Small intestine (tissue), 7 donors: Measurements from ENCODE around the gene MAPKAPK2. TPM values are rescaled to one million over a fixed set of nuclear protein-coding genes. Genes with fewer than 3 reads are reported as not detected.

Experiments
- DNase-seq, 2 donors: peaks; one replicate each; pipeline versions ENCODE4 v3.0.0 to v3.0.0-alpha.2; 2013
- FAIRE-seq: peaks from 2 replicates; lab custom pipeline; 2012; peaks lifted over from hg19 to GRCh38; lab: Jason Lieb, UNC
- H3K27ac ChIP-seq, 3 donors: one replicate each; pipeline ENCODE4 v1.5.1; 2013; ENCODE audit warnings: low read length in 2 of 3, mild to moderate bottlenecking in 2 of 3, control low read depth in 1 of 3, inconsistent platforms in 1 of 3, low read depth in 1 of 3, moderate library complexity in 1 of 3
- H3K27me3 ChIP-seq, 3 donors: one replicate each; pipeline ENCODE4 v1.6.1; 2013; ENCODE audit warnings: low read length in 3 of 3, inconsistent platforms in 1 of 3; ENCODE audit not compliant: control insufficient read depth in 3 of 3, insufficient read depth in 3 of 3
- H3K36me3 ChIP-seq, 3 donors: one replicate each; pipeline ENCODE4 v1.6.1; 2013; ENCODE audit warnings: low read length in 3 of 3, inconsistent platforms in 1 of 3, low read depth in 1 of 3, mild to moderate bottlenecking in 1 of 3, moderate library complexity in 1 of 3; ENCODE audit not compliant: control insufficient read depth in 3 of 3, insufficient read depth in 2 of 3
- H3K4me1 ChIP-seq, 3 donors: one replicate each; pipeline ENCODE4 v1.6.1; 2013; ENCODE audit warnings: low read length in 2 of 3, inconsistent platforms in 1 of 3, low read depth in 1 of 3, mild to moderate bottlenecking in 1 of 3, moderate library complexity in 1 of 3; ENCODE audit not compliant: control insufficient read depth in 3 of 3, insufficient read depth in 2 of 3
- H3K4me3 ChIP-seq, 3 donors: one replicate each; pipeline ENCODE4 v1.5.1; 2013; ENCODE audit warnings: low read length in 3 of 3, control low read depth in 1 of 3, inconsistent platforms in 1 of 3, low read depth in 1 of 3, mild to moderate bottlenecking in 1 of 3, moderate library complexity in 1 of 3
- H3K9me3 ChIP-seq, 2 donors: one replicate each; pipeline ENCODE4 v1.6.1; 2013; ENCODE audit warnings: low read depth in 1 of 2, low read length in 1 of 2; ENCODE audit not compliant: control insufficient read depth in 2 of 2, insufficient read depth in 1 of 2
- WGBS, 3 donors: extraction: QIAGEN DNeasy Blood & Tissue Kit; methylation state at CpG; one replicate each; pipeline ENCODE4 v1.1.7; 2013; 5-methylcytosine and 5-hydroxymethylcytosine counted together
- polyA plus RNA-seq, 4 donors: library from polyadenylated mRNA; stranded (reverse) in 3 of 4; unstranded in 1 of 4; fragments of 200-250 nt in 3 of 4; fragments of 120-200 nt in 1 of 4; gene quantifications; one replicate each; pipeline versions ENCODE4 v1.2.1 to v1.2.3, GENCODE V29; 2013
- donor health status: healthy with polysubstance abuse.
- donor health status: control.
- donor health status: control.
- donor health status: Bipolar disorder and iron deficiency.
- donor health status: healthy.

Gene MAPKAPK2
- polyA plus RNA-seq, 4 donors: 56.4 to 93.5 (median 71.3) TPM

DNA sequence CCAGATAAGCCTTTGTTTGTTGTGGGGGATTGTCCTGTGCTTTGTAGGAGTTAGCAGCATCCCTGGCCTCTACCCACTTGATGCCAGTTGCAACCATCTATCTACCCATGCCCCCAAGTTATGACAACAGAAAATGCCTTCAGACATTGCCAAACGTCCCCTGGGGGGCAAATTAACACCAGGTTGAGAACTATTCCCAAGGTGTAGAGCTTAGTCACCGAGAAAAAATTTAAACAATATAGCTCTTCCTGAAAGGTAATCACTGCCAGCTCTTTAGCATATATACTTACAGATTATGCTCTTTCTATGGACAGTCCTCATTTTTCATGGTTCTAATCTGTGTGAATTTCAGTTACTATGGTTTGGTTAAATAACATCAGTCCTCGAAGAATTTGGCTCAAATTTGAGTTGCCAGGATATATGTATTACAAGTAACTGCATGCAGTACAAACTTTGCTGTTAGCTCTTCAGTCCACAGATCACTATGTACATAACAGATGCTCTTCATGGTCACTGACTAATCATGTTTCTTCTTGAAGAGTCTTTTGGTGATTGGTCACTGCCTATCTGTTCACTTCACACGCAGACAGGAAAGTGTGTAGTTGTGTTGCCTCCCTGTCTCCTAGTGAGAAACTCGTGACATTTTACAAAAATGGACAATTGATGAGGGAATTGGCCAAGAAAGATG lies 25.2 kb downstream of the MAPKAPK2 start:
- DNase-seq: no peak
- peak overlapping the region in 1 of 3 donors; percentile 24 for H3K27ac ChIP-seq
- no peak for FAIRE-seq
- WGBS, 3 donors: 51 to 63% (median 59%) methylated on average over 5 of the region's 5 CpGs
- peaks cover 28 to 73% (median 59%) of the 10 kb centered on the region in 3 donors for H3K4me1 ChIP-seq
- no peak overlapping the region for H3K4me3 ChIP-seq
- no peaks in the 10 kb centered on the region for H3K9me3 ChIP-seq
- H3K27me3 ChIP-seq: no peaks in the 10 kb centered on the region
- H3K36me3 ChIP-seq: peaks cover 0 to 24% (median 0%) of the 10 kb centered on the region in 3 donors

DNA sequence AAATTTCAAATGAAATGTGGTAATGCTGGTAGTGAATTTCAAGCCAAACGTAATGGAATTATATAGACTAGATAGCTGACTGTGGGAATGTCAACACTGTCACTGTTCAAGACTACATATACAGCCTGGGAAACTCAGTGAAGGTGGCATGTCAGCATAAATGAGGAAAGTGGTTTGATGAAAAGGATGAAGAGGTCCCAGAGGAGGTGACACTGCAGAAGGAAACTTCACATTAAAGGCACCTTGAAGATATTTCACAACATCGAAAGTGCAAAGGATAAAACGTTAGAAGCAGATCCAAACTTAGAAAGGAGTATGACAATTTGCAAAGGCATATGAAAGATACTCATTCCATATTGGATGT lies 25.7 kb downstream of the MAPKAPK2 start:
- FAIRE-seq (no peak), DNase-seq (no peak)
- Histone ChIP-seq H3K9me3 (no peaks in the 10 kb centered on the region), H3K4me1 (peaks cover 28 to 74% (median 61%) of the 10 kb centered on the region in 3 donors), H3K27me3 (no peaks in the 10 kb centered on the region), H3K27ac (no peak overlapping the region), H3K36me3 (peaks cover 0 to 21% (median 0%) of the 10 kb centered on the region in 3 donors), H3K4me3 (no peak overlapping the region)
- WGBS, 3 donors: 39 to 62% (median 48%) methylated on average over 3 of the region's 3 CpGs

DNA sequence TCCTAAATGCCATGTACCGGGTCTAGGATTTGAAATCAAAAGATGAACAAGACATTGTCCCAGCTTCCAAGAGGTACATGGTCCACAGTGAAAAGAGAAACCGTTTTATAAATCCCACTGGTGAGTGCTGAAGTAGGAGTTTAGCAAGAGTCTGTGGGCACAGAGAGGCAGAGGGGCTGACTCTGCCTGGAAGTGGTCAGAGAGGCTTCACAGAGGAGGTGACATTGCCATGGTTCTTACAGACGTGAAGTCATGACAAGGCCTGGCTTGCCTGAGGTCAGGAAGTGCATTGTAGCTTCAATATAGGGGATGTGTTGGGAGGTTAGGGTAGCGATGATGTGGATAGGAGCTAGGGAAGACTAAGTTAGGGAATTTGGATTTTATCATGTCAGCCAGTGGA lies 28.4 kb downstream of the MAPKAPK2 start:
- H3K36me3 ChIP-seq: peaks cover 0 to 13% (median 0%) of the 10 kb centered on the region in 3 donors
- no peaks in the 10 kb centered on the region for H3K9me3 ChIP-seq
- WGBS, 3 donors: 58 to 63% (median 58%) methylated on average over 4 of the region's 4 CpGs
- peaks cover 17 to 54% (median 52%) of the 10 kb centered on the region in 3 donors for H3K4me1 ChIP-seq
- H3K4me3 ChIP-seq: no peak overlapping the region
- DNase-seq (peak in 1 of 2 donors; percentile 43), FAIRE-seq (no peak)
- peak overlapping the region in 1 of 3 donors; percentile 83 for H3K27ac ChIP-seq
- no peaks in the 10 kb centered on the region for H3K27me3 ChIP-seq

DNA sequence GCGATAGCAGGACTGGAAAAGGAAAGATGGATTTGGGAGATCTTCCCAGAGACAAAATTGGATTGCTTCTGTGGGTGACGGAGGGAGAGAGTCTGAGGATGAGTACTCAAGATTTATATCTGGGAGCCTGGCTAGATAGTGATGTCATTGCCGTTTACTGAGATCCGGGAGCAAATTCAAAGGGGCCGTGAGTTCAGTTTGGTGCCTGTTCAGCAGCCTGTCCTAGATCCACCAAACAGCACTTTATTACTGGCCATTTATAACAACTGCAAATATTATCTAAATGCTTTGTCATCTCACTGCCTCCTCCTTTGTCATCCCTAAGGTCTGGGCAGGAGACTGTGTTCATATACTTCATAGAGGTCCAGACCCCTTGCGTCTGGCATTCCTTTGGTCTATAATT lies 29.2 kb downstream of the MAPKAPK2 start:
- no peaks in the 10 kb centered on the region for H3K9me3 ChIP-seq
- 49 to 55% (median 53%) methylated on average over 6 of the region's 6 CpGs for WGBS, 3 donors
- H3K4me3 ChIP-seq: no peak overlapping the region
- H3K4me1 ChIP-seq: peaks cover 16 to 50% (median 48%) of the 10 kb centered on the region in 3 donors
- H3K27me3 ChIP-seq: no peaks in the 10 kb centered on the region
- DNase-seq (no peak), FAIRE-seq (no peak)
- H3K27ac ChIP-seq: peak overlapping the region; percentile 34 to 83 (median 42)
- peaks cover 0 to 13% (median 0%) of the 10 kb centered on the region in 3 donors for H3K36me3 ChIP-seq

DNA sequence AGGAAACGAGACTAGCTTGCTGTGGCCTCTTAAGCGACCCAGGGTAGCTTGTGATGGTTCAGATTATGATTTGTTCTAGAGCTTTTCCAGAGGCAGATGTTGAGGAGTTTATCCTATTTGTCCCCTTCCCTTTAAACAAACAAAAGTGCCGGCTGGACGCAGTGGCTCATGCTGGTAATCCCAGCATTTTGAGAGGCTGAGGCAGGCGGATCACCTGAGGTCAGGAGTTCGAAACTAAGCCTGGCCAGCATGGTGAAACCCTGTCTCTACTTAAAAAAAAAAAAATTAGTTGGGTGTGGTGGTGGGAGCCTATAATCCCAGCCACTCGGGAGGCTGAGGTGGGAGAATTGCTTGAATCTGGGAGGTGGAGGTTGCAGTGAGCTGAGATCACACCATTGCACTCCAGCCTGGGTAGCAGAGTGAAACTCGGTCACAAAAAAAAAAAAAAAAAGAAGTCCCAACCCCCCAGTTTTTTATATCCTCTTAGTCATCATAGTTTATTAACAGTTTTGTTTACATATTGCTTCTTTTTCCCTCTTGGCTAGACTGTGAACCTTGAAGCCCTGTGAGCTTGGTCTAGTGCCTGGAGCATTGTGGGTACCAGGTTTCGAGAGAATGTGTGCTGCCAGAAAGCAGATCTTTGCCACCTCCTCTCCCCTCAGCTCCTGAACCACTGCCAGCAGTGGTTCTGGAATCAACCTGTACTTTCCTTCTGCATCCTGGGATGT lies 29.8 kb downstream of the MAPKAPK2 start:
- FAIRE-seq: no peak
- H3K4me3 ChIP-seq: no peak overlapping the region
- peak; percentile 76 to 92 for DNase-seq
- H3K36me3 ChIP-seq: peaks cover 0 to 13% (median 0%) of the 10 kb centered on the region in 3 donors
- H3K27me3 ChIP-seq: no peaks in the 10 kb centered on the region
- H3K4me1 ChIP-seq: peaks cover 16 to 46% (median 43%) of the 10 kb centered on the region in 3 donors
- WGBS, 3 donors: 15 to 31% (median 18%) methylated on average over 9 of the region's 9 CpGs
- no peaks in the 10 kb centered on the region for H3K9me3 ChIP-seq
- H3K27ac ChIP-seq: peak overlapping the region; percentile 34 to 88 (median 57)

DNA sequence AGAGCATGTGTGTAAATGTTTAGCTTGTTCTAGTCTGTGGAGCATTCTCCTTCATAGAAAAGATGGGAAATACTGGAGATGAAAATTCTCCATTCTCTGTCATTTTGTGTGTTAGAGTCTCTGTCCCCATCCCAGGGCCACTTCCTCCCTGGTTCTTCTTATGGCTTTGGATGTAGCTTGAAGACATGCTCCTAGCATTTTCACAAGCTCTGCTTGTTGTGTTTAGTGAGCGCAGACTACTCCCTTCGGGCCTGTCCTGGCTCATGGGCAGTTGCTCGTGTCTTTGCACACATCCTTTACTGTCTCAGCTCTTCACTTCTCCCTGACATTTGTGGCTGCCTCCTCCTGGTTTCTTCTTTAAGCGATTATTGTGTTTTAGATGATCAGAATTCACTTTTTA lies 30.4 kb downstream of the MAPKAPK2 start:
- DNase-seq: no peak

DNA sequence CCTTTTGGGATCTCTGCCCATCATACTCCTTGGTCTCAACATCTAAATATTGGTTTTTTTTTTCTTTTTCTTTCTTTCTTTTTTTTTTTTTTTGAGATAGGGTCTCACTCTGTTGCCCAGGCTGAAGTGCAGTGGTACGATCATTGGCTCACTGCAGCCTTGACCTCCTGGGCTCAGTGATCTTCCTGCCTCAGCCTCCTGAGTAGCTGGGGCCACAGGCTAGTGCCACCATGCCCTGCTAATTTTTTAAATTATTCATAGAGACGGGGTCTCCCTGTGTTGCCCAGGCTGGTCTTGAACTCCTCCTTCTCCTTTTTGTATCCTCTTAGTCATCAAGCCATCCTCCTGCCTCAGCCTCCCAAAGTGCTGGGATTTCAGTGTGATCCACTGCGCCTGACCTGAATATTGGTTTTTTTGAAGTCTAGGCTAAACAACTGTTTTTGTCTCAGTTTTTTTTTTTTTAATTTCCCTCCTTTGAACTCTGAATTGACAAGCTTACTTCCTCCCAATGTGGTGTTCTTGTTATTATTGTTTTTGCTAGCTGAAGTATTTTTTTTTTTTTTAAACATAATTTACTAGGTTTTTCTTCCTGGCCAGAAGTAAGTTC lies 30.9 kb downstream of the MAPKAPK2 start:
- H3K27ac ChIP-seq: peak overlapping the region in 2 of 3 donors; percentile 72 to 88
- peaks cover 14 to 52% (median 34%) of the 10 kb centered on the region in 3 donors for H3K4me1 ChIP-seq
- no peak for DNase-seq
- H3K4me3 ChIP-seq: no peak overlapping the region
- peaks cover 0 to 15% (median 0%) of the 10 kb centered on the region in 3 donors for H3K36me3 ChIP-seq
- WGBS, 3 donors: 72 to 83% (median 73%) methylated on average over 3 of the region's 3 CpGs
- H3K9me3 ChIP-seq: no peaks in the 10 kb centered on the region
- no peaks in the 10 kb centered on the region for H3K27me3 ChIP-seq
- FAIRE-seq: no peak

More for the DNA sequence above, 30.4 kb downstream of the MAPKAPK2 start:
- 57 to 74% (median 70%) methylated on average over 4 of the region's 4 CpGs for WGBS, 3 donors
- peaks cover 0 to 15% (median 0%) of the 10 kb centered on the region in 3 donors for H3K36me3 ChIP-seq
- H3K4me3 ChIP-seq: no peak overlapping the region
- H3K4me1 ChIP-seq: peaks cover 14 to 49% (median 37%) of the 10 kb centered on the region in 3 donors
- no peaks in the 10 kb centered on the region for H3K9me3 ChIP-seq
- no peak for FAIRE-seq
- H3K27me3 ChIP-seq: no peaks in the 10 kb centered on the region
- H3K27ac ChIP-seq: peak overlapping the region; percentile 34 to 88 (median 72)
